ENCODE data around the gene DMRTB1.

Gene DMRTB1

DNA sequence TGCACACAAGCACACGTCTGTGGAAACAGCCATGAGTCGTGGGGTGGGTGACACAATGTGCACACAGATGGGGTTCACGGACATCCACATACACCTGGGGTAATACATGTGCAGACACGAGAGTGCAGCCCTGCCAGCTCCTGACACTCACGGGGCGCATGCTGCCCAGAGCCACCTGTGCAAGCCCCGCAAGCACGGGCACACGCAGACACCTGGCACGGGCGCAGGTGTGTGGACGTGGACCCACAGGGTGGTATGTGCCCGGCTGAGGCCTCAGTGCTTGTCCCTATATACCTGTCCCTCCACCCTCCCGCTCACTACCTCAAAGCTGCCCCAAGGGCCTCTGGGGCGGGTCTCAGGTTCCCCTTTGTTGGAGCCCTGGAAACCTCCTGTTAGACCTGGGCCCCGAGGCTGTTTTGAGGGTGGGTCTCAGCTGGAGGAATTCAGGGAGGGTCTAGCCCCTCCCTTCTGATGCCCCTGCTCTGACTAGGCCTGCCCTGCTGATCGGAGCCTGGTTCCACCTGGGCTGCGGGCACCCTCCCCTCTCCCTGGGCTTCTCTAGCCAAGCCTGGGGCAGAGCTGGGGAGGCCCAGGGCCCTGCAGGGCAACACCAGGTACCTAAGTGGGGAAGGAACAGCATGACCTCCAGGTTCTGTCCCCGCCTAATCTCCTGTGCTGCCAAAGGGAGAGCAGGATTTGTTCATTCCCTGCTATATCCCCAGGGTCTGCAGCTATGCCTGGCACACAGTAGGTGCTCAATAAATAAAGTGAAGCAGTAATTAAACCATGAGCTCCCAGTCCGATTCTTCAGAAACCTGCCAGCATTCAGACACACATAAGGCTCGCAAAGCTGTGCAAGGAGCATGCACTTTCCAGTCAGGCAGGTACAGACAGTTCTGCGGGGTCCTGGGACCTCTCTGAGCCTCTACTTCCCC is 49.1 kb downstream of the DMRTB1 start:
- no peak for DNase-seq (ENCODE audit: low read depth)

DNA sequence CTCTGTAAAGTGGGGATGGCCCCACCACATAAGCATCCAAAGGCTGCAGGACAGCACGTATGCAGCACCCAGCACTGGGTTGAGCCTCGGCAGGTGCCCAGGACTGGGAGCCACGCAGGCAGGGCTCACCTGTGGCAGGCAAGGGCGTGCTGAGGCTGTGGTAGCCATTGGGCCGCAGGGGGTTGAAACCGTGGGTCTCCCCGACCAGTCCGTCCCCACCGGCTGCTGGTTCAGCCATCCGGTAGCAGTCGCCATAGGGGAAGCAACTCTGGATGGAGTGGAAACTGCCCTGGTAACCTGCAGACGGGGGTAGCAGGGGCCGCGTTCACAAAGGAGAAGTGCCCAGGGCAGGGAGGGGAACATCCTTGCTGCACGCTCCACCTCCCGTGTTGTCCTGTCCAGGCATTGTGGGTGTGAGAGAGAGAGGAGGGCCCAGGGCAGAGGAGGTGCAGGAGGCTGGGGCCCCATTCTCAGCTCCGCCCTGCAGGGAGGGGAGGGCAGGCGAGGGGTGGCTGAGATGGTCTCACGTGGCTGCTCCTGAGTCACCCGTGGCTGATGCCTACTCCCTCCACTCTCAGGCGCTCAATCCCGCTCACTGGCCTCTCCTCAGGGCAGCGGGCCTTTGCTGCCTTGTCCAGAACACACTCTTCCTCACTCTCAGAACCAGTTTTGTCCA is 49.9 kb downstream of the DMRTB1 start:
- no peak for DNase-seq (ENCODE audit: low read depth)

DNA sequence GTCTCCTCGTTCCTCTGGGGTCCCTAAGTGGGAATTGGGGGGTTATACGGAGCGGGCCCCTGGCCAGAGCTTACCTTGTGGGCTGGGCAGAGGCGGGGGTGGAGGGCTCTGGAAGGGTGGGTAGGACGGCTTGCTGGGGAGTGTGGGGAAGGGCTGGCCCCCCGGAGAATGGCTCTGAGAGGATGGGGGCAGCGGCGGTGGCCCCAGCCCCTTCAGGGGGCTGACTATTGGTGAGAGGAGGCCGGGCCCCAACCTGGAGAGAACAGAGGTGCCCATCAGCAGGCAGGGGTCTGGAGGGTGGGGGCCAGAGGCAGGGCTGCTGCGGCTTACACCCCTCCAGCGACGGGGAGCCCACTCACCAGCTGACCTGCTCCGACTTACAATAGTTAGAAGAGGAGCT is 50.6 kb downstream of the DMRTB1 start:
- no peak for DNase-seq (ENCODE audit: low read depth)

DNA sequence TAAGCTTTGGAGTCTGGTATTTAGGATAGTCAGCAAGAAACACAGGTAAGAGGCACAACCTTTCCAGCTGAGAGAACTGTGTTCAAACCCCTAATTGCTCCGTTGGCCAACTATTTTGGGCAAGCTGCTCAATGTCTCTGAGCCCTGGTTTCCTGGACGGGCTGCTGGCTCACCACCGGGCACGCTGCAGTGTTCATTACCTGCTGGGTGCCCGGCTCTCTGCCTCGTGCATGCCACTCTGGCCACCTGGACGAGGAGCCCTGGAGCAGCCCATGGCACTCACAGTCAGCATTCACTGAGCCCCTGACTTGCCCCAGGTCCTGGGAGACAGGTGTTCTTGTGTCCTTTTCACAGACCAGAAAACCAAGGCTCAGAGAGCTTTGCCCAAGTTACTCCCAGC is 51.0 kb downstream of the DMRTB1 start:
- DNase-seq (ENCODE audit: low read depth): no peak

DNA sequence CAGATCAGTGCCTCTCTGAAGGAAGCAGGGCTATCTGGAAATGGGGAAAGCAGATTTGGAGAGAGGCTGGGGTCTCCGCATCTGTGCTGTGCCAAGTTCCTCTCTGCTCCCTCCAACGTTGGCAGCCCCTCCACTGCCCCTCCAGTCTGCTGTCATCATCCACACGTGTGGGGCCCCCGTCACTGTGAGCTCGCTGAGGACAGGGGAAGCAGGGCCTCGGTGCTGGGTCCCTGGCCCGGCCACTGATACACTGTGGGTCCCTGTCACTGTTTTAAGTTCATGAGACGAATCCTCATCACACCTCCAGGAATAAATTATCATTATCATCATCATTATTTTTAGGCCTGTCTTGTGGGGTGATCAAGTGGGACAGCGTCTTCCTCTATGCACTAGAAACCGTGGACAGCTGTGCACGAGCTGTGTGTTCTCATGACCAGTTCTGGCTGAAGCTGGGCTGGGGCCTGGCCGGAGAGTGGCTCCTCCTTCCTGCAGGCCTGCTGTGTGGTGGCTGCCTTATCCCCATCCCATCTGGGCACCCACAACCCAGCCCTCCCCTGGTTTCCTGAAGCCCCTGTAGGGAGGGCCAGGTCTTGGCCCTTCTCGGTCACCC is 52.2 kb downstream of the DMRTB1 start:
- DNase-seq (ENCODE audit: low read depth): no peak

DNA sequence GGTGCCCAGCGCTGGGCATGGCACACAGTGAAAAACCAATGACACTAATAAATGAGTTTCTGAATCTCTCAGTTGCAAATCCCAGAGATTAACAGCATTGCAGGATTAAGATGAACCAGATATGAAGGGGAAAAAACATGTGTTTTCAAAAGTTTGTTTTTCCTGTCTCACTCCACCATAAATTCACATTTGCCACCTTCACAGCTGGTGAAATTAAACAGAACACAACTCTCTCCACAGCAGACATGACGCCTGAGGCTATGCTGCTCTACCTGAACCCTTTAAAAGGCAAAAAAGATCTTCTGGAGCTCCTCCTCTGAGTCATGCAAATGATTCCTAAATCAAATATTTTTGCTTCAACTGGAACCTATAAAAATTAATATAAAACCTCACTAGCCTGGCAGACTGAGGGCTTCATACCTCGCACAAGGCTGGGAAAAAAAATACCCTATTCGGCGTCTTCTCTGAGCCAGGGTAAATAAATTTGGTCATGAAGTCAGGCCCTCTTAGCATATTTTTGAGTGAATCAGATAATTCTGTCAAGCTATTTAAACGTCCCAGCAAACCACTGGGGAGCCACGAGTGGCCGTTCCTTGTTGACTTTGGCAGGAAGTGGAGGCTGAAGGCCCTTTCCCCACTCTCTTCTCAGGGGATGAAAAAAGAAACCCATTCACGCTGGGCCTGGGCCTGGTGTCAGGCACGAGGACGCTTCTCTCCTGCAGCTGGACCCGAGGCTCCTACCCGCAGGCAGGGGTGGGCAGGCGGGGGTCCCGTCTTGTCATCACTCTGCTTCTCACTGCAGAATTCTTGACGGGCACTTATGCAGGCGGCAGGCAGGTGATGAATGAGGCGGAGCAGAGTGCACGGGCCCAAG is 53.0 kb downstream of the DMRTB1 start:
- no peak for DNase-seq (ENCODE audit: low read depth)

DNA sequence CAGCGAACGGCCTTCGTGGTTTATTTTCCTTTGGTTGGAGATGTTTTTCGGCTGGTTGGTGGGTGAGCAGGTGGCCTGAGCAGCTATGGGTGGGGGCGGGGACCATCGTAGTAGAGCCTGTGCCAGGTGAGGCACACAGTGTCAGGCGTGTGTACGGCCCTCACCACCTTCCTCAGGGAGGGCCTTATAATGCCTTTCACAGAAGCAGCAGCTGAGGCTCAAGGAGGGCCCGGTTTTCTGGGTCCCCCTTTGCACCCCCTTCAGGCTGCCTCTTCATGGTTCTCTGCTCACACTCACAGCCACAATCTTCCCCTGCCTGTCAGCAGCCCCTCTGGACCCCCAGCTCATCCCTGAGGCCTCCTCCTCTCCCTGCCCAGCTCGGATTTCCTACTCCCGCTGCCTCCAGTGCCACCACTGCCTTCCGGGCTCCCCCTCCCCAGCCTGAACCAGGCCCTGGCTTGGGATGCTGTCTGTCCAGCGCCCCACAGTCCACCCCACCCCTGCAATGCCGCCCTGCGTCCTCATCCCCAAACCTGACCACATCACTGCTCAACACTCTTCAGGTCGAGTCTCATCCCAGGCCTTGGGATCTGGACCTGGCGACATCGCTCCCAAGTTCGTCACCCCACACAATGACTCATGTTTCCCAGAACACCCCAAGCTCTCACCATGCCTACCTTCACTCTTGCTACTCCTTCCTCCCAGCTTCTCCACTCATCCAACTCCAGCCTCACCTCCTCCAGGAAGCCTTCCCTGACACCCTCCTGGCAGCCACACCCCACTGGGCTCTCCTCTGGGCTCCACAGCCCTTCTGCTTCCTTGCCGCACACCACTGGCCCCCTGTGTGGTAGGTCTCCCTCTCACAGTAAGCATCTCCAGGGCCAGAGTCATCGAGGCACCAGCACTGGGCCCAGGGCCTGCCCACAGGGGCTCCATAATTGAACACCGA is 53.9 kb downstream of the DMRTB1 start:
- no peak for DNase-seq (ENCODE audit: low read depth)

DNA sequence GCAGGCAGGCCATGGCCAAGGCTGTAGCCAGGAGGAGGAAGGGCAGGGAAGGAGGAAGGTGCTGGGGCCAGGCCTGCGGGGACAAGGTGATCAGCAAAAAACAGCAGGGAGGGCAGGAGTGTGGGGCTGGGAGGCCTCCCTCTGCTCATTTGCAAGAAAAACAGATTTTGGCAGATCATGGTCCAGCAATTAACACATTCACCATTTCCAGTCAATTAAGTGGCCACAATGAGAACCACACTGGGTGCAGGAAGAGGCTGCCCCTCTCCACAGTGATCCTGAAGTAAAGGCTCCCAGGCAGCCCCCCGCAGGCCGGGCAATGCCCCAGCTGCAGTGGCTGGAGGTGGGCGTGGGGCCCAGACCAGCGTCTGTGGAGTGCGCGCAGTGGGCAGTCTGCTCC is 54.6 kb downstream of the DMRTB1 start:
- DNase-seq (ENCODE audit: low read depth): no peak

DNA sequence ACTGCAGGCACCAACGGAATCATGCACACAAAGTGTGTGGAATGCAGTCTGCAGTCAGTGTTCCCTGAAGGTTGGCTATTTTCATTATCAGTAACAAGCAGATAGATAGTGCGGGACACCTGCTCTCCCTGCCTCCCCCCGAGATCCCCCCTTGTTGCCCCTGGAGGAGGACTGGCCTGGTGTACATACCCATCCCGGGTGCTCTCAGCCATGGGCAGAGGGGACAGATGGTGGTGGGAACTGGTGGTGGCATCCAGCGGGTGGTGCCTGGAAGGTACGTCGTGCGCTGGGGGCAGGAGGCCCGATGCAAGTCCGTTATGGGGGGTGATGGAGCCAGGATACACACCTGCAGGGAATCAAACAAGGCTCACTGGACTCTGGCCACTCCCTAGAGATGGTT is 55.2 kb downstream of the DMRTB1 start:
- no peak for DNase-seq (ENCODE audit: low read depth)

DNA sequence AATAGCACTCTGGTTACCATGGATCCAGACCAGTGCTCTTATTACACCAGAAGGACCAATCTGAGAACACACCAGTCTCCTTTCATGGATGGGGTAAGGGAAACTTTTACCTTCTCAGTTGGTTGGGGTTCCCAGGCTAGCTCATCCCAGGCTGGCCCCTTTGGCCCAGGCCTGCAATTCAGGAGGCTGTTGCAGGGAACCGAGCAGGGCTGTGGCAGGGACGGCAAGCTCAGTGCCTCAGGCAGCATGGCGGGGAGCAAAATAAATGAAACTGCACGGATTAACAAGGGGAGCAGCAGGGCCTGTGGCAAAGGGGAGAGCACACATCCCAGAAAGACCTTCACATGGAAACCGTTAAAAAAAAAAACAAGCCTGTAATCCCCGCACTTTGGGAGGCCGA is 57.0 kb downstream of the DMRTB1 start:
- DNase-seq (ENCODE audit: low read depth): no peak
